IMR-90 (cell line): ENCODE results near the gene HNRNPA3. TPM values are rescaled to one million over a fixed set of nuclear protein-coding genes. Genes with fewer than 3 reads are reported as not detected.
"Not testable (repeated sequence)": the region's sequence is repeated elsewhere in the genome, so short reads cannot be mapped to it uniquely, and the experiment has no call there.

Experiments
- ATAC-seq: fragments of 200-7000 bp; cut with Tn5 transposase; 2 replicates; pipeline ENCODE4 v1.9.1; 2020; ENCODE audit warnings: low read depth, mild to moderate bottlenecking, moderate library complexity
- BruUV-seq: library from RNA; stranded (reverse); fragments of 400-500 nt; replicated peaks from 2 replicates; lab custom pipeline; 2021; lab: Mats Ljungman, UMichigan
- CTCF ChIA-PET: fragments of 300-600 bp; formaldehyde crosslinking; extraction: SDS; loops from one replicate; lab custom pipeline; 2021; ENCODE audit warnings: antibody characterized with exemption; lab: Yijun Ruan, JAX
- POLR2A ChIA-PET: fragments of 300-600 bp; sonication (Branson Sonifier 250); formaldehyde crosslinking; loops from one replicate; lab custom pipeline; 2022; ENCODE audit warnings: antibody characterized with exemption; ENCODE audit not compliant: unreplicated experiment; lab: Charles Lee
- DNase-seq: peaks from one replicate; pipeline ENCODE4 v3.0.0; 2013
- H2AFZ ChIP-seq: replicated peaks from 2 replicates; pipeline ENCODE3; 2013; ENCODE audit warnings: low read length, mild to moderate bottlenecking; ENCODE audit not compliant: poor library complexity
- H2AK5ac ChIP-seq: 2 replicates; pipeline ENCODE4 v1.6.1; 2013; ENCODE audit warnings: low read depth, low read length, inconsistent platforms
- H2AK9ac ChIP-seq: replicated peaks from 2 replicates; pipeline ENCODE3; 2013; ENCODE audit warnings: mild to moderate bottlenecking, low read depth, low read length, moderate library complexity; ENCODE audit not compliant: poor library complexity
- H2BK120ac ChIP-seq: 2 replicates; pipeline ENCODE4 v1.6.1; 2013; ENCODE audit warnings: low read depth, low read length, inconsistent platforms
- H2BK15ac ChIP-seq: 3 replicates; pipeline ENCODE4 v1.6.1; 2013; ENCODE audit warnings: low read depth, low read length, inconsistent platforms
- H2BK20ac ChIP-seq: 2 replicates; pipeline ENCODE4 v1.6.1; 2013; ENCODE audit warnings: low read depth, mild to moderate bottlenecking, inconsistent platforms, low read length, moderate library complexity
- H2BK5ac ChIP-seq: 2 replicates; pipeline ENCODE4 v1.6.1; 2013; ENCODE audit warnings: mild to moderate bottlenecking, low read depth, low read length, inconsistent platforms; ENCODE audit not compliant: poor library complexity, severe bottlenecking
- H3K14ac ChIP-seq: replicated peaks from 2 replicates; pipeline ENCODE4 v1.6.1; 2013; ENCODE audit warnings: low read depth, low read length, inconsistent platforms
- H3K18ac ChIP-seq: 2 replicates; pipeline ENCODE4 v1.6.1; 2013; ENCODE audit warnings: low read depth, low read length, control low read depth
- H3K23ac ChIP-seq: 2 replicates; pipeline ENCODE4 v1.6.1; 2013; ENCODE audit warnings: low read depth, low read length, inconsistent platforms
- H3K27ac ChIP-seq: 2 replicates; pipeline ENCODE4 v1.5.1; 2013; ENCODE audit warnings: mild to moderate bottlenecking, control low read depth, low read length; ENCODE audit not compliant: insufficient read depth
- H3K27me3 ChIP-seq: 2 replicates; pipeline ENCODE4 v1.6.1; 2013; ENCODE audit warnings: low read length; ENCODE audit not compliant: control insufficient read depth, insufficient read depth
- H3K36me3 ChIP-seq: 2 replicates; pipeline ENCODE4 v1.6.1; 2013; ENCODE audit warnings: low read length, mixed read lengths; ENCODE audit not compliant: control insufficient read depth, insufficient read depth
- H3K4ac ChIP-seq: 2 replicates; pipeline ENCODE4 v1.6.1; 2013; ENCODE audit warnings: low read depth, low read length, inconsistent platforms
- H3K4me1 ChIP-seq: 2 replicates; pipeline ENCODE4 v1.6.1; 2013; ENCODE audit warnings: low read length, mixed read lengths; ENCODE audit not compliant: control insufficient read depth, insufficient read depth
- H3K4me2 ChIP-seq: 2 replicates; pipeline ENCODE4 v1.6.1; 2013; ENCODE audit warnings: low read depth, mild to moderate bottlenecking, control low read depth, low read length, moderate library complexity
- H3K4me3 ChIP-seq: 2 replicates; pipeline ENCODE4 v1.5.1; 2013; ENCODE audit warnings: low read depth, mild to moderate bottlenecking, control low read depth, low read length, moderate library complexity; ENCODE audit not compliant: insufficient read depth
- H3K56ac ChIP-seq: 2 replicates; pipeline ENCODE4 v1.6.1; 2013; ENCODE audit warnings: low read length, inconsistent platforms; ENCODE audit not compliant: insufficient read depth; ENCODE audit errors: extremely low read depth
- H3K79me1 ChIP-seq, 2 experiments: 2 replicates each; pipeline ENCODE4 v1.6.1; 2013; ENCODE audit warnings: low read length in 2 of 2, inconsistent platforms in 1 of 2, low read depth in 1 of 2
- H3K9ac ChIP-seq: 2 replicates; pipeline ENCODE4 v1.6.1; 2013; ENCODE audit warnings: low read depth, low read length, control low read depth
- H3K9me1 ChIP-seq: 2 replicates; pipeline ENCODE4 v1.6.1; 2013; ENCODE audit warnings: low read length, inconsistent platforms; ENCODE audit not compliant: insufficient read depth
- H3K9me3 ChIP-seq: 2 replicates; pipeline ENCODE4 v1.6.1; 2013; ENCODE audit warnings: low read length; ENCODE audit not compliant: control insufficient read depth, insufficient read depth
- H4K20me1 ChIP-seq: 2 replicates; pipeline ENCODE4 v1.6.1; 2013; ENCODE audit warnings: low read length, inconsistent platforms; ENCODE audit not compliant: insufficient read depth
- H4K5ac ChIP-seq: 2 replicates; pipeline ENCODE4 v1.6.1; 2013; ENCODE audit warnings: mild to moderate bottlenecking, low read depth, low read length, control low read depth
- H4K8ac ChIP-seq, 2 experiments: 2 replicates each; pipeline ENCODE4 v1.6.1; 2013; ENCODE audit warnings: low read depth in 2 of 2, low read length in 2 of 2, control low read depth in 1 of 2, inconsistent platforms in 1 of 2
- H4K91ac ChIP-seq: 2 replicates; pipeline ENCODE4 v1.6.1; 2013; ENCODE audit warnings: low read depth, low read length, inconsistent platforms; ENCODE audit not compliant: insufficient read depth
- BHLHE40 ChIP-seq: fragments of 150-350 bp; IDR thresholded peaks from 2 replicates; pipeline ENCODE4 v1.6.1; 2016; ENCODE audit warnings: mild to moderate bottlenecking, low read depth, low read length
- MAFK ChIP-seq: IDR thresholded peaks from 2 replicates; pipeline ENCODE4 v1.6.1; 2012; ENCODE audit warnings: low read depth, low read length, improper control_type of control experiment
- RAD21 ChIP-seq: IDR thresholded peaks from 2 replicates; pipeline ENCODE4 v1.6.1; 2012; ENCODE audit warnings: low read length, improper control_type of control experiment
- RCOR1 ChIP-seq: IDR thresholded peaks from 2 replicates; pipeline ENCODE4 v1.6.1; 2012; ENCODE audit warnings: mild to moderate bottlenecking, low read length, improper control_type of control experiment; ENCODE audit not compliant: insufficient replicate concordance
- RFX5 ChIP-seq: IDR thresholded peaks from 2 replicates; pipeline ENCODE4 v1.8.0; 2012; ENCODE audit warnings: low read depth, mild to moderate bottlenecking, low read length, moderate library complexity
- SMC3 ChIP-seq: fragments of 150-350 bp; IDR thresholded peaks from 2 replicates; pipeline ENCODE4 v1.6.1; 2016; ENCODE audit warnings: low read depth, mild to moderate bottlenecking, antibody characterized with exemption, low read length, moderate library complexity
- USF2 ChIP-seq: fragments of 150-350 bp; IDR thresholded peaks from 2 replicates; pipeline ENCODE4 v1.6.1; 2017; ENCODE audit warnings: mild to moderate bottlenecking, antibody characterized with exemption, low read length, low read depth
- WGBS, 2 experiments: methylation state at CpG; one replicate each; pipeline versions ENCODE4 v1.1.5 to v1.1.7; 2013; ENCODE audit warnings: missing lambda C conversion rate in 2 of 2; ENCODE audit not compliant: insufficient read length in 1 of 2; ENCODE audit errors: extremely low coverage in 2 of 2; 5-methylcytosine and 5-hydroxymethylcytosine counted together
- dilution Hi-C: fragments of 300-500 bp; cut with HindIII; formaldehyde crosslinking; loops from one replicate; pipeline ENCODE4 v1.14.3; 2018; ENCODE audit warnings: low sequenced_read_pairs; ENCODE audit not compliant: unreplicated experiment
- in situ Hi-C: fragments of 300-500 bp; cut with MboI; formaldehyde crosslinking; loops from 3 replicates; pipeline ENCODE4 v1.14.3; 2019; ENCODE audit warnings: low sequenced_read_pairs, inconsistent platforms, mixed read lengths
- intact Hi-C: fragments of 100-400 bp; cut with micrococcal nuclease; formaldehyde crosslinking; loops from 2 replicates; pipeline ENCODE4 v1.10.0; 2022
- polyA plus RNA-seq, 3 experiments: library from polyadenylated mRNA; depleted of rRNA; stranded (reverse); fragments of >200 nt; gene quantifications; 2 replicates each; pipeline ENCODE4 v1.2.3, GENCODE V29; 2012; ENCODE audit warnings: low replicate concordance in 1 of 3
- total RNA-seq: library from RNA; depleted of rRNA; stranded (reverse); fragments of >200 nt; gene quantifications from 2 replicates; pipeline ENCODE4 v1.2.3, GENCODE V29; 2012

The HNRNPA3 gene
- total and polyA plus RNA-seq, 2 of the 4 experiments (the other 2 are of a cell fraction), result 18.6 to 111 TPM

GRCh38 chr2:177184606-177185005 lies 28.0 kb upstream of the HNRNPA3 start:
- Histone ChIP-seq H3K14ac (no peak overlapping the region), H3K4me2 (no peak overlapping the region), H3K9ac (no peak overlapping the region), H3K4ac (no peak overlapping the region), H3K18ac (no peak overlapping the region), H3K4me3 (no peak overlapping the region), H2BK20ac (no peak overlapping the region), H2BK5ac (no peak overlapping the region), H4K91ac (no peak overlapping the region), H3K27me3 (peaks cover 2% of the 10 kb centered on the region; the same call in 1 of the 2 replicates), H4K20me1 (no peaks in the 10 kb centered on the region), H3K4me1 (peaks cover 4% of the 10 kb centered on the region; the same call in 1 of the 2 replicates), H2AFZ (no peak overlapping the region), H4K5ac (no peak overlapping the region), H3K27ac (no peak overlapping the region), H3K79me1 (no peaks in the 10 kb centered on the region), H3K9me3 (no peaks in the 10 kb centered on the region), H4K8ac (no peak overlapping the region), H3K9me1 (peaks cover 3% of the 10 kb centered on the region), H2BK15ac (no peak overlapping the region), H3K23ac (no peak overlapping the region), H2AK5ac (no peak overlapping the region), H3K56ac (no peak overlapping the region), H3K36me3 (no peaks in the 10 kb centered on the region), H2BK120ac (no peak overlapping the region), H2AK9ac (no peak overlapping the region)
- ChIA-PET CTCF (no interaction called here), POLR2A (no interaction called here)
- BruUV-seq, result no TSS peak
- WGBS, 2 experiments, result no CpG with 5 or more reads among the region's 1 CpG
- no peak for DNase-seq
- intact Hi-C loops (no loop called here), dilution Hi-C loops (no loop called here), in situ Hi-C loops (no loop called here)
- TF ChIP-seq BHLHE40, result no peak
- TF ChIP-seq RCOR1, result no peak
- no peak for TF ChIP-seq SMC3
- TF ChIP-seq RFX5, result no peak
- no peak for TF ChIP-seq MAFK
- no peak for TF ChIP-seq USF2
- TF ChIP-seq RAD21, result no peak
- ATAC-seq, result no peak

GRCh38 chr2:177186038-177186437 lies 26.6 kb upstream of the HNRNPA3 start:
- H3K27ac ChIP-seq, H2AK5ac ChIP-seq, H3K9me3 ChIP-seq, POLR2A ChIA-PET, H4K5ac ChIP-seq, H3K27me3 ChIP-seq, H3K9ac ChIP-seq, H2BK20ac ChIP-seq, ATAC-seq, H2BK5ac ChIP-seq, BruUV-seq, H3K18ac ChIP-seq, H4K91ac ChIP-seq, H4K20me1 ChIP-seq, H3K4me2 ChIP-seq, H3K14ac ChIP-seq, H3K4me3 ChIP-seq, H3K4ac ChIP-seq, H3K4me1 ChIP-seq, H2BK120ac ChIP-seq, H2AFZ ChIP-seq, H2AK9ac ChIP-seq, dilution Hi-C loops, H3K9me1 ChIP-seq, H3K79me1 ChIP-seq, H3K36me3 ChIP-seq, H3K56ac ChIP-seq, DNase-seq, intact Hi-C loops, in situ Hi-C loops, H4K8ac ChIP-seq, H3K23ac ChIP-seq, H2BK15ac ChIP-seq: not testable (repeated sequence)
- CTCF ChIA-PET, result interaction anchor here (1.1 kb wide), 1 partner anchor 21 kb away, joined by 4 read pairs; no protein-coding TSS in a partner anchor
- WGBS, 2 experiments, result no CpG with 5 or more reads among the region's 7 CpGs
